ENCODE data around the gene SNX19.

DNA sequence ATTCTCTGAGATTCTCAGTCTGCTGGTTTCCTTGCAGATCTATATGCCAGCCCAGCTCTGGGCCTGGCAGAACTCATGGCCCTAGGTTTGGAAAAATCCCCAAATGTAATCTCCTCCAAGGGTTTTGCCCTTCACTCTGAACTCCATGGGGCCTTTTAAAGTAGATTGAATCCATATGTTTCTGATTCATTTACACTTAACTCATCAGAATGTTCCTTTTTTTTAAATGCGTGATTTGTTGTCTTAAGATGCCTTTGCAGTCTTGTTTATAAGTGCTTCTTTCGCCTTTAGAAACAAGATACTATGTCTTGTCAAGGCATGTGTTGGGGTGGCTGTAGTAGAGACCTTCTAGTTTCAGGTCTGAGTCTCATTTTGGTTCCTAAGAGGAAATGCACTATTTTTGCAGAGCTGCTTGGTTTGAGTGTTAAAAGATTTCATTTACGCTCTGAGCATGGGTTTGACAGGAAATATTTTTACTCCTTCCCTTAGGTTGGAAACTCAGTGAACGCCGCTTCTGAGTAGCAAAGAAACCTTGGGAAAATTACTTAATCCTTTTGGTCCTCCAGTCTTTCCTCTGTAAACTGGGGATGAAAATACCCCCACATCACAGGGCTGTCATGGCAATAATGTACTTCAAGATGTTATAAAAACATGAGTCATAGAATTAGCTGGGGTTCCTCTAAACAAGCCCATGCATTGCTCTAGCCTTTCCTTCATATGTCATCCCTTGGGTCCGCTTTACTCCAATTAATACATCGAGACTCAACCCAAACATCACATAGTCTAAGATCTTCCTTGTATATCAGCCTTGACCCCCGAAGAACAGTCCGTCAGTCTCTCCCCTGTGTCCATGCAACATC, 83.5 kb downstream of the SNX19 start:
- TF ChIP-seq, protein P1, sequence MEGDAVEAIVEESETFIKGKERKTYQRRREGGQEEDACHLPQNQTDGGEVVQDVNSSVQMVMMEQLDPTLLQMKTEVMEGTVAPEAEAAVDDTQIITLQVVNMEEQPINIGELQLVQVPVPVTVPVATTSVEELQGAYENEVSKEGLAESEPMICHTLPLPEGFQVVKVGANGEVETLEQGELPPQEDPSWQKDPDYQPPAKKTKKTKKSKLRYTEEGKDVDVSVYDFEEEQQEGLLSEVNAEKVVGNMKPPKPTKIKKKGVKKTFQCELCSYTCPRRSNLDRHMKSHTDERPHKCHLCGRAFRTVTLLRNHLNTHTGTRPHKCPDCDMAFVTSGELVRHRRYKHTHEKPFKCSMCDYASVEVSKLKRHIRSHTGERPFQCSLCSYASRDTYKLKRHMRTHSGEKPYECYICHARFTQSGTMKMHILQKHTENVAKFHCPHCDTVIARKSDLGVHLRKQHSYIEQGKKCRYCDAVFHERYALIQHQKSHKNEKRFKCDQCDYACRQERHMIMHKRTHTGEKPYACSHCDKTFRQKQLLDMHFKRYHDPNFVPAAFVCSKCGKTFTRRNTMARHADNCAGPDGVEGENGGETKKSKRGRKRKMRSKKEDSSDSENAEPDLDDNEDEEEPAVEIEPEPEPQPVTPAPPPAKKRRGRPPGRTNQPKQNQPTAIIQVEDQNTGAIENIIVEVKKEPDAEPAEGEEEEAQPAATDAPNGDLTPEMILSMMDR (IDR thresholded peaks at IDR 0.05 in 4 of 5, conservative IDR thresholded peaks at IDR 0.05 in 1 of 5), result no peak
- TF ChIP-seq POLR2A (IDR thresholded peaks at IDR 0.05), result no peak

All from gastrocnemius medialis (tissue), 4 donors.